ENCODE results near the gene SMYD5. TPM values are rescaled to one million over a fixed set of nuclear protein-coding genes. Genes with fewer than 3 reads are reported as not detected.

SMYD5 gene
- 9.4 and 13.8 TPM in 2 replicates for total RNA-seq

GRCh38 chr2:73214120-73215035 lies at the start of gene SMYD5:
TSS of gene SMYD5 (plus strand) at chr2:73214245. CDS start at chr2:73214267, 22 bp downstream.

GRCh38 chr2:73202156-73203054 lies 11.6 kb upstream of the SMYD5 start, which contains the start of gene NOTO:
TSS of gene NOTO (plus strand) at chr2:73202574. CDS start at chr2:73202667, 93 bp downstream.

GRCh38 chr2:73233154-73233931 lies 19.3 kb downstream of the SMYD5 start, which contains the start of gene PRADC1:
TSS of gene PRADC1 (minus strand) at chr2:73233239. CDS start at chr2:73233160, 79 bp downstream.

GRCh38 chr2:73233932-73234832 lies 20.1 kb downstream of the SMYD5 start, which contains the start of gene CCT7:
TSS of gene CCT7 (plus strand) at chr2:73234308. CDS start at chr2:73234379, 71 bp downstream.

Other genes starting within 250 kb of the SMYD5 start
- 10.5 and 11.1 TPM in 2 replicates for gene SFXN5, start 142.5 kb upstream of the SMYD5 start, total RNA-seq
- 56.0 and 79.7 TPM in 2 replicates for gene RAB11FIP5, start 101.3 kb upstream of the SMYD5 start, total RNA-seq
- not detected in 2 replicates for gene NOTO, start 11.7 kb upstream of the SMYD5 start, total RNA-seq
- gene PRADC1, start 19.0 kb downstream of the SMYD5 start, total RNA-seq = 17.7 and 28.6 TPM in 2 replicates
- 259 and 307 TPM in 2 replicates for gene CCT7, start 20.1 kb downstream of the SMYD5 start, total RNA-seq
- gene FBXO41, start 70.2 kb downstream of the SMYD5 start, total RNA-seq = under 0.01 and 0.09 TPM in 2 replicates
- gene EGR4, start 79.3 kb downstream of the SMYD5 start, total RNA-seq = under 0.01 TPM in 1 of 2 replicates, not detected in the other
- 4.4 and 7.1 TPM in 2 replicates for gene ALMS1, start 171.6 kb downstream of the SMYD5 start, total RNA-seq

All from dermis lymphatic vessel endothelial cell (primary cell).